Superior temporal gyrus (tissue), 1 donor: ENCODE results near the gene ZBTB46.
A peak's percentile ranks its signal among the peaks of the same experiment; 100 is the strongest.
"Not testable (repeated sequence)": the region's sequence is repeated elsewhere in the genome, so short reads cannot be mapped to it uniquely, and the experiment has no call there.

Experiments used
- DNase-seq: peaks from one replicate; pipeline ENCODE4 v3.0.0-alpha.2; 2016; ENCODE audit errors: extremely low spot score

ZBTB46 gene

GRCh38 chr20:63789836-63790571 lies 41.1 kb downstream of the ZBTB46 start:
- no peak for DNase-seq

DNA sequence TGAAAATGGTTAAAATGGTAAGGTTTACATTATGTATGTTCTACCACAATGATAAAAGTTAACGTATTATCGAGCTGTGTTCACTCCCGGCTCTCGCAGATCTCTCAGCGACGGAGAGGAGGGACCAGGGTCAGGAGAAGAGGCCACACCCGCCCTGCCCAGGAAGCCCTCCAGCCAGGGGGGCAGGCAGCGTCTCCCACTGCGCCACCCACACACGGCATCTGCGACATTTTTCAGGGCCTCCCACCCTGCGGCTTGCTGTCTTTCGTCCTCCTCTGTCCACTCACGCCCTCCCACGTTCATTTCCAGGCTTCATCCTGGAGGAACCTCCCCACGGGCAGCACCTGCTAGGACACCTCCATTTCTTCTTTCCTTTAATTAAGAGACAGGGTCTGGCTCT lies 43.3 kb downstream of the ZBTB46 start:
- no peak for DNase-seq

DNA sequence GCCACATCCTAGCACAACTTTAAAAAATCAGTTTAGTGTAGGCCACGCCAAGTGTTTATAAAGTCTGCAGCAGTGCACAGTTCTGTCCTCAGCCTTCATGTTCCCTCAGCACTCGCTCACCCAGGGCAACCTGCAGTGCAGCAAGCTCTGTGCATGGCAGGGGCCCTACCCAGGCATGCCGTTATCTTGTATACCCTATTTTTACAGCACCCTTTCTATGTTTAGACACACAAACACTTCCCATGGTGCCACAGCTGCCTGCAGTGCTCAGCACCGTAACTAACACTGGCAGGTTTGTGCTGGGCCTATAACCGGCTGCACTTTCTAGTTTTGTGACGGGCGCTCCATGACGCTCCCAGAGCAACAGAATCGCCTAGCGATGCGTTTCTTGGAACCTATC lies 43.8 kb downstream of the ZBTB46 start:
- DNase-seq, result no peak

DNA sequence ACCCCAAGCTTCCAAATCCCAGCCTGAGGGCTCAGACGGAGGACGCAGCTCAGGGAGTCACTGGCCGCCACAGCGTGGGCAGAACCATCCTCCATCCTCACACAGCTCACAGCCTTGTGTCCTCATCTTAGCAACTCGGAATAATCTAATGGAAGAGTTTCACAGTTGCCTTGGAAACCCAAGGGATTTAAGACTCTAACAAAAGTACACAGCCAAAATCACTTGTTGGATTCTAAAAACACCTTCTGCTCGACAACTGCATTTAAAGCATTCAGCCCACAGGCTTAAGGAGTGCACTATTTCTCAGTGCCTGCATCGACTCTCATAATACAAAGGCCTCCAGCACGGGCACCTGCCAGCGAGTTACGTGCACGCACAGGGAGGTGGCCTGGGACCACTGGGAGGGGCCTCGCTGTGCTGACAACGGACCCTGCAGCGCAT lies 45.4 kb downstream of the ZBTB46 start:
- peak; percentile 68 for DNase-seq

GRCh38 chr20:63783970-63784369 lies 47.1 kb downstream of the ZBTB46 start:
- no peak for DNase-seq

GRCh38 chr20:63782521-63782971 lies 48.5 kb downstream of the ZBTB46 start:
- DNase-seq, result no peak

DNA sequence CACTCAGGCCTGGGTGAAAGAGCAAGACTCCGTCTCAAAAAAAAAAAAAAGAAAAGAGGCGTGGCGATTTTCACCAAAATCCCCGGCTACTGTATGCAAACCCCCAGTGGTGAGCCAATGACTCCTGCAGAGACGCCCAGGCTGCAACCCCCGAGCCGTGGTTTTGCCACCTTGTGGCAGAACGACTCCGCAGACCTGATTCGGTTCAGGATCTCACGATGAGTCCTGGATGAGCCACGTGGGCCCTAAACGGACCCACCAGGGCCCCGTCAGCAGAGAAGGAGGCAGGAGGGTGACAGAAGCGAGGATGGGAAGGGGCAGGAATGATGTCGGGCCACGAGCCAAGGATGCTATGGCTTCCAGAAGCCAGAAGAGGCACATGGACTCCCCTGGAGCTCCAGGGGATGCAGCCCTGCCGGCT lies 49.0 kb downstream of the ZBTB46 start:
- no peak for DNase-seq

GRCh38 chr20:63781181-63781580 lies 49.9 kb downstream of the ZBTB46 start:
- DNase-seq, result no peak

GRCh38 chr20:63778857-63779256 lies 52.2 kb downstream of the ZBTB46 start:
- DNase-seq, result no peak

- DNase-seq, result no peak
Observed at GRCh38 chr20:63778034-63778752, 52.9 kb downstream of the ZBTB46 start.

DNA sequence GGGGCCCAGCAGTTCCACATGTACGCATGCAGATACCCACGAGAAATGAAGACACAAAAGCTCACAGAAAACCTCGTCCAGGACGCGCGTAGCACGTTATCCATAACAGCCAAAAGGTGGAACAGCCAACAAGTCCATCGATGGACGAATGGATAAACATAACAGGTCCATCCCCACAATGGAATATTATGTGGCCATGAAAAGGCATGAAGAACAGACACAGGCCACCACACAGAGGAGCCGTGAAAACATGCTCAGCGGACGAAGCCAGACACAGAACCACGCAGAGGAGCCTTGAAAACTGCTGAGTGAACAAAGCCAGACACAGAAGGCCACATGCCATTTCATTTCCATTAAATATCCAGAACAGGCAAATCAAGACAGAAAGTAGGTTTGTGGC lies 53.5 kb downstream of the ZBTB46 start:
- no peak for DNase-seq

DNA sequence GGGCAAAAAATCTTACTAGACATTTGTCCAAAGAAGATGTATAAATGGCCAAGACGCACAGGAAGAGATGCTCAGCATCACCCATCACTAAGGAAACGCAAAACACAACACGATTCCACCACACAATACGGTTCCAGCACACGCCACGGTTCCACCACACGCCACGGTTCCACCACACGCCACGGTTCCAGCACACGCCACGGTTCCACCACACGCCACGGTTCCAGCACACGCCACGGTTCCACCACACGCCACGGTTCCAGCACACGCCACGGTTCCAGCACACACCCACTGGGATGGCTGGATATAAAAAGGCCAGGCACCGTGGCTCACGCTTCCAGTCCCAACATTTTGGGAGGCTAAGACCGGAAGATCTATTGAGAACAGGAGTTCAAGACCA lies 54.2 kb downstream of the ZBTB46 start:
- DNase-seq, result not testable (repeated sequence)

DNA sequence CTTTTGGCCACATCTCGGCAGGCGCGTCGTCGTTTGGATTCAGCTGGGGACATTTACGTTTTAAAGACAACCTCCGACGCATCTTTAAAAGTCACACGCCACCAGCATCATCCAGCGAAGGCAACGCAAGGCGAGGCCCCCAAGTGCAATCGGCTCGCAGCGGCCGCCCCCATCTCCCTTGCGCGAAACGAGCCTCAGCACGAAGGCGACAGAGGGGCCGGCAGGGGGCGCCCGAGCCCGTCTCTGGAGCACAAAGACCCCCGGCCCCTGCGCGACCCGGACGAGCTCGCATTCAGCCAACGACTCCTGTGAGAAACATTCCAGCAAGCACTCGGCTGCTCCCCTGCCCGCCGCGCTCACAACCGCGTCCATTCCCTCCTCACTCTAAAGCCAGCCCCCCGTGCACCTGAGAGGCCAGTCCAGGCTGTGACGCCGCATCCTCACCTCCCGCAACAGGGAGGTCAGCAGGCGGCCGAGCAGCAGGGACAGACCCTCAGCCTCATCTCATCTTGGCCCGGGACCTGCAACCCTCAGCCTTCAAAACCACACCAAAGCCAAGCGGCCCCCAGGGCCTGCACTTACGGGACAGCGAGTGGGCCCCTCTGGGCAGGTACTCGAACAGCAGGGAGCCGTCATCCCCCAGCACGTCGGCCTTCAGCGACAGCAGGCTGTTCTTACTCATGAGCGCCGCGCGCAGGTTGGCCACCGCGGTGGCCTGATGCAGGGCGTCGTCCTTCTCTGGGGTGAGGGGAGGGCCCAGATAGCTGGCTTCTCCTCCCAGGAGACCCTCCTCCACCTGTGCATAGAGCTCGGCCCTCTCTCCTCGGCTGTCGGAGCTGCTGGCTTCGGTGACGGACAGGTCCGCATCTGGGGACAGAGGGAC lies 55.7 kb downstream of the ZBTB46 start:
- DNase-seq, result peak; percentile 51

GRCh38 chr20:63774306-63774705 lies 56.8 kb downstream of the ZBTB46 start:
- no peak for DNase-seq

GRCh38 chr20:63773571-63774241 lies 57.4 kb downstream of the ZBTB46 start:
- no peak for DNase-seq

DNA sequence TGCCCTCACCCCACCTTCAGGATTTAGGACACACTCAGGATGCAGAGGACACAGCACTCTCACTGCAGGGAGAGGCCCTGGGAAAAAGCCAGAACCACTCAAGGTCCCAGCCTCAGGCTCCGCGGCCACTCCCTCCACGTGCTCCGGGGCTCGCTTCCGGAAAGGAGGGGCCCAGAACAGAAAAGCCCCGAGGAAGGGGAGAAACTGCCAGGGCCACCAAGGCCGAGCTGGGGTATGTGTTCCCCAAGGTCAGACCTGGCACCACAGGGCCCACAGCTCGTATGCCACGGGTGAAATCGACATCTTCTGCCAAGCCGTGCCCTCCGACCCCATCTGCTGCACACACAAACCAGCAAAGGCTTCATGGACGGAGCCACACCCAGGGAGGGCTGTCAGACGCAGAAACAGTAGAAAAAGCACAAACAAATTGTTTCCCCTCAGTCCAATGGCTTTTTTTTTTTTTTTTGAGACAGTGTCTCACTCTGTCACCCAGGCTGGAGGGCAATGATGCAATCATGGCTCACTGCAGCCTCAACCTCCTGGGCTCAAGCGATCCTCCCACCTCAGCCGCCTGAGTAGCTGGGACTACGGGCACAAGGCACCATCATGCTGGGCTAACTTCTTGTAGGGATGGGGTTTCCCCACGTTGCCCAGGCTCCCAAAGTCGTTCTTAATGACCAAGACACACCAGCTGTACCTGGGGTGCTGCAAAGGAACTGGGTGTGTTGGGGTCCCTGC lies 58.1 kb downstream of the ZBTB46 start:
- DNase-seq, result no peak

GRCh38 chr20:63771046-63771707 lies 59.9 kb downstream of the ZBTB46 start:
- DNase-seq, result no peak

GRCh38 chr20:63769891-63770474 lies 61.1 kb downstream of the ZBTB46 start:
- no peak for DNase-seq

DNA sequence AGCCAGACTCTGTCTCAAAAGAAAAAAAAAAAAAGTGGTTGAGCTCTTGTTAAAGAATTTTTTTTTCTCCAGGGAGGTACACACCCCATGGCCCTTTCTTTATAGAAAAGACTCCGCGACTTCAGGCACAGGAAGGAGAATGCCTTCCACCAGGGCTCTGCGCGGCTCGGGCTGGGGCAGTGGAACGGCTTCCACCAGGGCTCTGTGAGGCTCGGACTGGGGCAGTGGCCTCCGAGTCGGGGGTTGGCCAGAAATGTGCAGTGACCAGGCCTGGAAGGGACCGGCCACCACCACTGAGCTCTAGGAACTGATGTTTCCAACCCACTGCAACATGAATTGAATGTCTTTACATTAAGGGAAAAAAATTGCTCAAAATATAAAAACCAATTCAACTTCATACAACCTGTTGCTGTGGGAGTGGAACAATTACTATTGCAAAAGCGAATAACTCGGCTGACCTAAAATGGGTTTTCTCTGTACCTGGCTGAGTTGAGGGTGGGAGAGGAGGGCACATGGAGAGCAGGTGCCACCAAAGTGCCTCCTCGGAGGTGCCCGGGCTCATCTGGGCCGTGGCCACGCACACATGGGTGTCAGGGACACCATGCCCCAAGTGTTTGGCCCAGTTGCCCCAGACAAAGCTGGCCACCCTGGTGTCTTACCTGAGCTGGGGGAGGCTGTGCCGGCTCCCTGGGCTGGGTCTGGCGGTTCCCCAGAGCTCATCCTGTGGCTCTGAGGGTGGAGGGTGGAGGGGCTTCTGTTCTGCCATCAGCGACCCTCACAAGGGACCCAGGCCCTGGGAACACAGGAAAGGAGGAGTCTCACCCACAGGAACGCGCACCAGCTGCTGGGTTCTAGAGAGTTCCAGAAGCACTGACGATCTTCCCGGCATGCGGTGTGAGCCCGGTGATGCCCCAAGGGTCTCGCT lies 62.2 kb downstream of the ZBTB46 start:
- no peak for DNase-seq
